Activated naive CD8-positive, alpha-beta T cell treated with anti-CD3 and anti-CD28 coated beads, Interleukin-2, amount 50 U/mL, for 16 hours (primary cell): Measurements from ENCODE around the gene AGAP1.

Experiments
- DNase-seq: peaks from one replicate; pipeline ENCODE4 v3.0.0-alpha.2; 2020; ENCODE audit warnings: low read depth, low spot score

The AGAP1 gene

DNA sequence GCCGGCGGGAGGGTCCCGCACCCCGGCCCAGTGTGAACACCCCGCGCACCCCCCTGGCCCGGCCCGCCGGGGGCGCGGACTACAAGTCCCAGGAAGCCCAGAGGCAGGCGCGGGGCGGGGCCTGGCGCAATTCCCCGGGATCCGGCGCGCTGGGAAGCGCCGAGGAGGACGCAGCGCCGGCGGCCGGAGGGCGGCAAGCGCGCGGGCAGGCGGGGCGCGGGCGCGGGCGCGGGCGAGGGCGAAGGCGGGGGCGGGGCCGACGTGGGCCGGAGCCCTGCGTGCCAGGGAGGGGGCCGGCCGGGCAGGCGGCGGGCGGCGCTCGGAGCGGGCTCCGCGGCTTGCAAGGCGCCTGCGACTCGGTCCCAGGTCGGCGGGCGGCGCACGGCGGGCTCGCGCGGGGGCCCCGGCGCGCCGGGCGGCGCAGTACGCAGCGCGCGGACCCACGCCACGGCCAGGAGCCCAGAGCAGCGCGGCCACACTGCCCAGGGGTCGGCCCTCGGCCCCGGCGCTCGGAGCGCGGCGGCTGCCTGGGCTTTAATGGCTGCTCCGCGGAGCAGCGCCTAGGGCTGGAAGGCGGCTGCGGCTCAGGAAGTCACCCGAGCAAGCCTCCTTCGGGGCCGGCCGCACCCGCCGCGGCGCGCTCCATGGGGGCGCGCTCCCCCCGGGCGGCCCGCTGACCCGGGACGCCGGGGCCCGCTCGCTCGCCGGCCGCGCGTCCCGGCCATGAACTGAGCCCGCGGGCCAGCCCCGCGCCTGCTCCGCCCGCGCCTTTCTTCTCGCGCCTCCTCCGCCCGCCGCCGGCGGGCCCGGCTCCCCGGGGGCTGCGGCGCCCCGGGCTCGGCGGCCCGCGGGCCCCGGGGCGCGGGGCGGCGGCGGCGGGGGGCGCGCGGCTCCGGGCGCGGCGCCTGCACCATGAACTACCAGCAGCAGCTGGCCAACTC lies at the start of gene AGAP1:
AGAP1 (plus strand) TSS at position 269 of the 941 bp plus-strand sequence.
- no peak for DNase-seq

DNA sequence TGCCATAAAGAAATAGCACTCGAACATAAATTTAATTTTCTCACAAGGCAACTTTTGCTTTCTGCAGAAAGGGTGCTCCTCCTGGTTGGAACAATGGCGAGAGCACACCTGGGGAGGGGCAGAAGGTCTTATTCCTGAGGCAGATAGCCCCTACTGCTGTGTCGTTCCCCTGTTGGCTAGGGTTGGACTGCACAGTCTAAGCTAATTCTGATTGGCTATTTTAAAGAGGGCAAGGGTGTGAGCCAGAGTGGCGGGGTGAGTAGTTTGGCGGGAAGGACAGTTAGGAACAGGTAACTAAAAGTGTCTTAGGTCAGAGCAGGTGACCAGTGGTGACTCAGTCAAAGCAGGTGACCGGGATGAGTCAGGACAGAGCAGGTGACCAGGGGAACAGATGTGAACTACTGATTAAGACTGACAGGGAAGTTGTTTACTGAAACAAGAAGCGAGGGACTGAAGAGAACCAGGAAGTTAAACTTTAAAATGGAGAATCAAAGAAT lies 49.7 kb upstream of the AGAP1 start:
- DNase-seq = no peak

DNA sequence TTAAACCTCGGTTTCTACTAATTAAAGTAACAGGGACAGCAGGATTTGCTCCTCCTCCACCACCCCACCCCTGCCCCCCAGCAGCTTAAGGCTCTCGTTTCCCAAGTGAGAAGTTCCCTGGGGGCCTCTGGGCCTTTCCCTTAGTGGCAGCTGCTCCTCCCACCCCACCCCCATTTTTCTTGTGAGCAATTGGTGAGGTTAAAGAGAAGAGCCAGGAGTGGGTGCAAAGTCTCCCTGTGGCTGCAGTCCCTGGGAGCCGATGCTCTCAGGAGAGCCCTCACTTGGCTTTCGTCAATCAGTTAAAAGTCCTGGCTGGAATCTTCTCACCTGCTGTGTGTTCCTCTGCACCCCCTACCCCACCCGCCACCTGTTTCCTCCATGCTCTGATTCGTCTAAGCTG lies 48.7 kb upstream of the AGAP1 start:
- no peak for DNase-seq

DNA sequence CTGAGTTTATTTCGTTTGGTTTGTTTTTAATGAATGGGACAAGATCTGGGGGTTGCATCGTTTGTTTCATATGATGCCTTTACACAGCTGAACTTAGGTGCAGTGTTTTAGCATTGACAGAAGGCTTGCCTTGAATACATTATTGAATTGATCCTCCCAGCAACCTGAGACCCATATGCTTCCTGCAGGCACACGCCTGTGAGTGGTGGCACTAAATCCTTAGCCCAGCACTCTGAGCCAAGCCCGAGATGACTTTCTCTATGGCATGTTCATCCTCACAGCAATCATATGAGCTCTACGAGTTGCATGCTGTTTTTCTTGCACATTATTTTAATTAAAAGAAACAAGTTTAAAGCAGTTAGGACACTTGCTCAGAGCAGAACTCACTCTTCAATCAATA lies 47.8 kb upstream of the AGAP1 start:
- no peak for DNase-seq

DNA sequence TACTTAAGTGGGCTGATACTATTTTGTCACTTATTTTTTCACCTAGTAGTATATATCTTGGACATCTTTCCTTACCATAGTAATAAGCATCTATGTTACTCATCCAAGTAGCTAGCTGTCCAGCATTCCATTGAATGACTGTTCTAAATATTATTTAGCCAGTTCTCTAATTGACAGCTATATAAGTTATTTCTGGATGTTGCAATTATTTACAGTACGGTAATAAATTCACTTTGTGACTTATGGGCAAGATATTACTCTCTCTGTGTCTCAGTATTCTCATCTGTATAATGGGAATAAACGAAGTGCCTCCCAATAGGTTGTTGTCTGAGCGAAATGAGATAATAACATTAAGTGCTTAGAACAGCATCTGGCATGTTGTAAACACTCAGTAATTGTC lies 46.6 kb upstream of the AGAP1 start:
- no peak for DNase-seq

DNA sequence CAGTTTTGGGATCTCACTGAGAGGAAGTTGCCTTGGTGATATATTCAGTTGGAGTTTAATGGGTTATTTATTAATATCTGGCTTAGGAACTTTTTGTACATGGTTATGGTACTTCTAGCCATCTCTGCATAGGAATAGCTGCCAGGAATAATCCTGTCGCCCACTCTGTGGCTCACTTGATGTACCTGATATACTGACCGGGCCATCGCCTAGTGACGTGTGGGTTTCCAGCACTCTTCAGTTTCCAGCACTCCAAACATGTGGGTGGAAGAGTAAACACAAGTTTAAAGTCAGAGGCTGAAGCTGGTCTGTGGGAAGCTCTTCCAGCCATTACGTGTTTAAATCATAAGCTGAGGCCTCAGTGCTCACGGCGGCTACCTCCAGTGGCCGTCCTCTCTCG lies 44.3 kb upstream of the AGAP1 start:
- no peak for DNase-seq

DNA sequence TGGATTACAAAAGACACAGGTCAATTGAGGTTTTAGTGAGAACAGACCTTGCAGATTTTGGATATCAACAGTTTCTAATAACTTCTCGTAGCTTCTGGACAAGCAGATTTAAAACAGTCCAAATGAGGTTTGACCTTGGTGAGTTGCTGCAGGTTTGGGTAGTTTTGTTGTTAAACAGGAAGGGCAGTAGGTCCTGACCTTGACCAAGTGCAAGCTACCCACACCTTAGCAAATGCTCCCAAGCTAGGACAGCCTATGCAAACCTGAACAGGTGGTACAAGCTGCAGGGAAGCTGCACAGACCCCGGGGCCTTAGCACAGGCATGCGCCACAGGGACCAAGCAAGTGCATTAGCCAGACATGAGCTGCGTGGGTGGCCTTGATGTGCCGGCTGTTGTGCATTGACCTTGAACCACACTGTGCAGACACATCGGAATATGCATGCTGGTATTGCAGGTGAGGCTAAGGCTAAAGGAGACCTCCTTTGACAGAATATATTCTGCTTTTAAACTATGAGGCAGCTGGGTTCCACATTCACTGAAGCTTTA lies 40.2 kb upstream of the AGAP1 start:
- DNase-seq = no peak

DNA sequence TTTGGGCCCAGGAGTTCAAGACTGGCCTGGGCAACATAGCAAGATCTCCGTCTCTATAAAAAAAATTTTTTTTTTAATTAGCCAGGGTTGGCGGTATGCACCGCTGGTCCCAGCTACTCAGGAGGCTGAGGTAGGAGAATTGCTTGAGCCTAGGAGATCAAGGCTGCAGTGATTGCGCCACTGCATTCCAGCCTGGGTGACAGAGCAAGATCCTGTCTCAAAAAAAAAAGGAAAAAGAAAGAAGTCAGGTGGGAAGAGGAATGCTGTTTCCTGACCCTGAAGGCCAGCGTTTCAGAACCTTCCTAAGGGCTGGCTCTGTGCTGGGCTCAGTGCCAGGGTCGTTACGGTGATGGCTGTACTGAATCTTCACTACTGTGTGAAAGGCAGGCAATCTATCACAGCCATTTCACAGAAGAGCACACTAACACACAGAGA lies 35.0 kb upstream of the AGAP1 start:
- no peak for DNase-seq

DNA sequence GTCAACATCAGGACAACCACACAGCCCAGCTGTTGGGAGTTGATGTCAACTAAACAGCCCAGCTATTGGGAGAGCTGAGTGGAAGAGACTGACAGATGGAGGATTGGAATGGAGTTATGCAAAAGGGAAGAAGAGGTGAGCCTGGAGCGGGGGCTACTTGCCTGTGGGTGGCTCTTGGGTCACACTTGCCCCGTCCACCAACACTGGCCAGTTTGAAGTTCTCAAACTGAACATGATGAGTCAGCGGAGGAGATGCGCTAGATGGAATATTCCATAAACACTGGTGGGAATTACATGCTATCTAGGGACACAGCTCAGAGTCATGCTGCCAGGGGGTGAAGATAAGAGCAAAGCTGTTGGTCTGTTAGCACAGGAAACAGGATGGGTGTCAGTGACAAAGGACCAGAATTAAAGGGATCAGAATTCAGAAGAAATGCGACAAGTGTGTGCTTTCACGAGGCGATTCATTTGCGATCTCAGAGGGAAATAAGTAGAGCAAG lies 33.2 kb upstream of the AGAP1 start:
- no peak for DNase-seq

DNA sequence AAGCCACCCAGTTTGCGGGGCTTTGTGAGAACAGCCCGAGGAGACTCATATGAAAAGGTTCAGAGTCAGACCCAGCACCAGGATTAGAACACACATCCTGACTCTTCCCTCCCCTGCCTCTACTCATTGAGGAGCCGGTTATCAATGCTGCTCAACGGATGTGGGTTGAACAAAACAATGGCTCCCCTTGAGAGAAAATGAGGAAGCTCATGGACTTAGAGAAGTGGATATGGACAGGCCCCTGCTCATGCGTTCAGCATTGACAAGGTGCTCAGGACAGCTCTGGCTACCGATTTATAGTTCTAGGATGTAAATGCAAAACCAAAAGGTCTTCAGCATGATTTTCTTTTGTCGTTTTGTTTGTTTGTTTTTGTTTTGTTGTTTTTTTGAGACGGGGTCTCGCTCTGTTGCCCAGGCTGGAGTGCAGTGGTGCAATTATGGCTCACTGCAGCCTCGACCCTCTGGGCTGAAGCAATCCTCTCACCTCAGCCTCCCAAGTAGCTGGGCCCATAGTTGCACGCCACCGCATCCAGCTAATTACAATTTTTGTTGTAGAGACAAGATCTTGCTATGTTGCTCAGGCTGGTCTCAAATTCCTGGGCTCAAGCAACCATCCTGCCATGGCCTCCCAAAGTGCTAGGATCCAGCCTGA lies 32.0 kb upstream of the AGAP1 start:
- DNase-seq = no peak

DNA sequence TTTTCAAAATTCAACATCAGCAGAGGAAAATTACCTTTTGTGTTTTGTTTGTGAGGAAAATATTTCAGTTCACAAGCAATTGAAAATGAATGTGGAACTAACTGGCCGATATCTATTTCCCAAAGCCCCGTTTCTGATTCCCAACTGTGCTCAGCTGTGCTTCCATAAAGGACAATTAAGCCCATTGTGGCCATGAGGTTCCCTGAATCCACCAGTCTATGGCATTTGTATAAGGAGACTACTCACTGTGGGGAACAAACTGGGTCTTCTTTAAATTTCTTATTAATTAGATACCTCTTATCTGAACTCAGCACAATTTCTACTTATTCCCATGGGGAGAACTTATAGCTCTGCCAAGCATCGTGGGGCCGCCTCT lies 31.4 kb upstream of the AGAP1 start:
- DNase-seq = no peak

DNA sequence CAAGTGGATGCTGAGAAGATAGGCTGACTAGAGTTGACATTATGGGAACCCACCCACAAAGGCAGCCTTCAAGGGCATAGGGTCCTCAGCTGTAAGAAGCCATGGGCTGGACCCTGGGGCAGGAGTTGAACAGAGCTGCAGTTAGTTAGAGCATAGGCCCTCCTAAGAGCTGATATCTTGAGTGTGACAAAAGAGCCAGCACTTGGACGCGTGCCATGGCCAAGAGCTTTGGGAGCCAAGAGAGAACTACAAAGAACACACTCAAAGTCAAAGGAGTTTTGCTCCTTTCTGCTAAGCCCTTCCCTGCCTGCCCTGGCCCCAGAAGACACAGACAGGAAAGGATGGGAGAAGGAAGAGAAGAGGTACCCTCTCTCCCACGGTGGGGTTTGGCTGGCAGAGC lies 29.9 kb upstream of the AGAP1 start:
- no peak for DNase-seq

DNA sequence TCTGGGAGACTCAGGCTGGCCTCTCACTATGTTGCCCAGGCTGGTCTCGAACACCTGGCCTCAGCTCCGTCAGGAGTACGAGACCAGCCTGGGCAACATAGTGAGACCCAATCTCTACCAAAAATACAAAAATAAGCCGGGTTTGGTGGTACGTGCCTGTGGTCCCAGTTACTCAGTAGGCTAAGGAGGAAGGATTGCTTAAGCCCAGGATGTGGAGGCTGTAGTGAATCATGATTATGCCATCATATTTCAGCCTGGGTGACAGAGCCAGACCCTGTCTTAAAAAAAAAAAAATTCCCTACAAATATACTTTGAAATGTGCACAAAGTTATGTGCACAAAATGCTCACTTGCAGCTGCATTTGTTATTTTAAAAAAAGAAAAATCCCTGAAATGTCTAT lies 26.3 kb upstream of the AGAP1 start:
- DNase-seq = no peak

DNA sequence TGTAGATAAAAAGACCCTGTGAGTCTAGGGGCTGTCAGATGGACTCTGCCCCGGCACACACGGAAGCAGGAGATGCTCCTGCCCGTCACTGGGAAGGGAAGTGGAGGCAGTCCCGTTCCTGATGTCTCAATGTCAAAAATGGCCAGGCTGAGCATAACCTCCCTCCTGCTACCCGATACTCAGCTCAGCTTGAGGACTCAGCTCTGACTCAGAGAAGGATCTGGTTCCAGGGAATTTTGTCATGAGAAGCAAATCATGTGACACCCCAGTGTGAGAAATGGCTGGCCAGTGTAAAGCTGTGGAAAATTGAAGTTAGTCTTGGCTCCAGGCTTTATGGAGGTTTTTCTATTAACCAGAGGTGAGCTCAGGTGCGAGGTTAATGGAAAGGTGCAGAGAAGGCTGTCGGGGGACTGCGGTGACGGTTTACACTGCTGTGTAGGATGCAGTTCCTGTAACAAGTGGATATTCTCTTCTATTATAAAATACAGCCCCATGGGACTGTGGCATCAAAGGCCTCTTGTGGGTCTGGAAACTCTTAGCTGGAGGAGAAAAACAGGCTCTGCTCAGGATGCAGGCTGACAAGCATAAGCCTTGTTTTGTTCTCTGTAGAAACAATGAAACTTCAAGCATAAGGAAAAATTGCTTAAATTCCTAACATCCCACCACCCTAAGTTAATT lies 24.7 kb upstream of the AGAP1 start:
- no peak for DNase-seq

DNA sequence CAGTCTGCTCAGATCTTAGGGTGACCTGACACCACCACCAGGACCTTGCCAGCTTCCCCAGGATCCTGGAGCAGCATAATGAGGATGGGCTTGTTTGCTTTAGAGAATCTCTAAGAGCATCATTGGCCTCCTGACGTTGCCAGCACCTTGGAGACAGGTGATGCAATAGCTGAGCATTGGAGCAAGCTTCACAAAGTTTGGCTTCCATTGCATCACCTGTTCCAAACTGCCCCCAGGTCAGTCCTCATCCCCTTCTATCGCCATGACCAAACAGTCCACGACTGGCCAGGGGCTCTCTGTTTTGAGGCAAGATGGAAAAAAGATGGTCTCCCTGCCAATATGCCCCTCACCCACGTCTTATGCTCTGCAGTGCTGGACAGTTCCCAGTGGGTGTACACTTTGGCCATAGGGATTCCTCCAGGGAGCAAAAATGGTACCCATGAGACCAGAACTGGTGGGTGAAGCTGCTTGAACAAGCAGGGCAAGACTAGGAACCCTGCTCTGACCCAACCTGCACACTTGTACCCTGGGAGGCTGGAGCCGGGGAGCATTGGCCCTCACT lies 22.6 kb upstream of the AGAP1 start:
- DNase-seq = no peak

DNA sequence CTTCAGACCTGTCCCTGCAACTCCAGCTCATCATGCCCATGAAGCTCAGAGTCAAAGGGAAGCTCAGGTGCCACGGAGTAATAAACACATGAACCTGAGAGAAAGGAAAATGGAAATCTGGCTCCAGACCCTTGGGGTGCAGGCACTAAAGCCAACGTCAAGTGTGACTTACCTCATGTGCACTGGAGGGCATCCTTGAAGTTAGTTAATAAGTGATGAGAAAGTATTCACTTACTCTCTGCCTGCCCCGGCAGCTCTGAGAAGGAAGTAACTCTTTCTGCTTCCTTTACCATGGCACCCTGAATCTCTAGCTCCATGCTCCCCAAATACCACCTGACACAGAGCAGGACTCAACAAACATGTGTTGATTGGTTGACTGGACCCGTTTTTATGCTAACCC lies 21.4 kb upstream of the AGAP1 start:
- DNase-seq = no peak

DNA sequence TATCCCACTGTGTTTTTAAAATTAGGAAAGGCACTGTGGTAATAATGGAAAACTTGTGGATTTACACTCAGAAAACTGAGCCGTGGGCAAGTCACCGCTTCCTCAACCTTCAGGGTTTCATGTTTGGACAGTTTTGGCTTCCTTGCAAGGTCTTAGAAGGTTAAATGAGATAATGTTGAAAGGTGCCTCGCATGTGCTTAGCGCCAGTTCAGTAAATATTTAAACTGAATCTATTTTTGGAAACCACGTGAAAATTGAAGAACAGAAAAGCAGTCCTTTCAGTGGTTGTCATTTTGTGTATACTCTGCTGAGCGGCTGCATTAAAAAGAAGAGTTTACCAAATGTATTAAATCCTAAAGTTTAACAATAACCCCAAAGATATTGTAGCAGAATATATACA lies 15.2 kb upstream of the AGAP1 start:
- no peak for DNase-seq

DNA sequence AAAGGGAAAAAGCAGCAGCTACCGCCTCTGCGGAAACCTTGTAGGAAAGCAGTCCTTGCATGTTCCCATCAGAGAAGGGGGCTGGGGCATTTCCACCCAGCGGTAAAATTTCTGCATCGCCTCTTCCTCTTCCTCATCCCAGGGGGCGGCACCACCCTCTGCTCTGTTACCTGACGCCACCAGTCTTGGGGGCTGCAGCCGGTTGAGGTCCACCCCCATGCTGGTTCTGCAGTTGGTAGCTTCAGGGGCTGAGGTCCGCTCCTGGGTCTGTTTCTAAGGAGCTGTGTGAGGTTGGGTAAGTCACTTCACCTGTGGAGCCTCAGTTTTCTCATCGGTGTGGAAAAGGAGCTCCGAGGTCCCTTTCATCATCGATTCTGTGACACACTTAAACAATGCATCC lies 14.2 kb upstream of the AGAP1 start:
- no peak for DNase-seq

DNA sequence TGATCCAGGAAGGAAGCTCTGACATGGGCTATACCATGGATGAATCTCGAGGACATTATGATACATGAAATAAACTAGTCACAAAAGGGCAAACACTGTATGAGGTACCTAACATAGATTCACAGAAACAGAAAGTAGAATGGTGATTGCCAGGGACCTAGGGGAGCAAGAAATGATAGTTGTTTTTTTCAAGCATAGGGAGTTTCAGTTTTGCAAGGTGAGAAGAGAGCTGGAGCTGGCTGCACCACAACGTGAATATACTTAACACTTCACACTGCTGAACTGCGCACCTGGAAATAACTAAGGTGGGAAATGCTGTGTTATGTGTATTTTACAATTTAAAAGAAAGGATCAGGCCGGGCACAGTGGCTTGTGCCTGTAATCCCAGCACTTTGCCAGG lies 13.2 kb upstream of the AGAP1 start:
- DNase-seq = no peak

DNA sequence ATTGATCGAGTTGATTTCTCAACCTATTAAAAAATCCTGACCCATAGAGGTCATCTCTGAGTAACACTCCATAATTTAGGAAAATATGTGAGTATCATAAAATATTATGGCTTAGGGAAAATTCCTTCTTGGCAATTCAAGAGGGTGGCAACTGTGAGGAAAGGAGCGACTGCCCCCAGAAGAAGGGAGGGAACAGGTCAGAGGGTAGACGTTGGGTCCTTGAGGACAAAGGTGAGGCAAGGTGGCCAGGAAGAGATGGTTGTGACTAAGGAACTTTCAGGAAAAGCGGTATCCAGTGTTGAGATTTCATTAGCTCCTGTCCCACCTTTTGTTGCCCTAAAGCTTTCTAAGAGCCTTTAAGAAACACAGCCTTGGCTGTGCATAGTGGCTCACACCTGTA lies 10.5 kb upstream of the AGAP1 start:
- no peak for DNase-seq

DNA sequence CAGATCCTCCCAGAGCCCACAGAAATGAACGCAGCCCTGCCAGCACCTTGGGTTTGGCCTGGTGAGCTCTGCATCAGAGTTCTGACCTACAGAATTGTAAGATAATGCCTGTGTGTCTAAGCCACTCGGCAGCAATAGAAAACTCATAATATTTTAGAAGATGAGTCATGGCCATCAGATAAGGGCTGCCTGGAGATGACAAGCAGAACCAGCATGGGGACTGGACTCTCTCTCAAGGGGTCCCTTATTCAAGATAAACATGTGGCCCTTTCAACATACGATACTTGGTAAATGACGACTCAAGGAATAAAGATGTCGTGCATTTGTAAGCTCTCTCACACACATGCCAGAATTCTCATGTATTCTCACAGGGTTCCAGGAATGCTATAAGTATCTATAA lies 8.5 kb upstream of the AGAP1 start:
- no peak for DNase-seq

DNA sequence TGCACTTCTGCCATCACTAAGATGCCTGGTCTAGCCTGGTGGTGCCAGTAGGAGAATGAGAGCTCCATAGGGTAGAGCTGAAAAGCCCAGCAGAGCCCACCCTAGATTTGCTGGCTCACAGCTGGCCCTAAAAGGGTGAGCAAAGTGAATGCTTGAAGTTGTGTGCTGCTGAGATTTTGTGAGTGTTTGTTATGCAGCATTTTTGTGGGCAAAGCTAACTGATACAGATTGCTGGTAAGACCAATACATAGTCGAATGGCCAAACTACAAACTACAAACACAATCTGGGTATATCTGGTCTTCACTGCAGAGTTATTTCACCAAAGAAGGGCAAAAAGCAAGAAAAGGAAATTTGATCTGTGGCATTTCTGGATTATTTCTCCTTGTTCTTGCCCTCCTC lies 7.1 kb upstream of the AGAP1 start:
- DNase-seq = no peak
